ENCODE measurements around the gene NKTR.

GRCh38 chr3:42658771-42659390 is 58.4 kb downstream of the NKTR start:
- TF ChIP-seq CTCF (conservative IDR thresholded peaks at IDR 0.05; ENCODE audit: low read depth in 2 of 2): no peak
- TF ChIP-seq JUNB (IDR thresholded peaks at IDR 0.05; ENCODE audit: unreplicated experiment): no peak

Measured in GM23338 (cell line).